Measurements from ENCODE around the gene CHAT.

Gene CHAT

GRCh38 chr10:49575489-49576072 lies 38.3 kb upstream of the CHAT start:
- WGBS (ENCODE audit: insufficient coverage): 92% methylated on average over 11 of the region's 11 CpGs
- ChIA-PET CTCF (no interaction called here), POLR2A (no interaction called here)
- no peak for DNase-seq
- Histone ChIP-seq H3K36me3 (ENCODE audit: control insufficient read depth in 4 of 4, insufficient read depth in 4 of 4, low read length in 3 of 4) (no peaks in the 10 kb centered on the region), H3K27me3 (replicated peaks in 2 of 5; ENCODE audit: control insufficient read depth in 4 of 5, insufficient read depth in 5 of 5, low read length in 4 of 5) (peaks cover 0 to under 1% (median 0%) of the 10 kb centered on the region in 5 experiments), H3K4me1 (ENCODE audit: control extremely low read depth in 1 of 4, control insufficient read depth in 4 of 4, insufficient read depth in 4 of 4, low read length in 3 of 4) (no peaks in the 10 kb centered on the region), H3K27ac (ENCODE audit: insufficient read depth in 1 of 2, low read depth in 1 of 2, low read length in 2 of 2, poor library complexity in 1 of 2, severe bottlenecking in 2 of 2) (no peak overlapping the region), H3K9me3 (ENCODE audit: control extremely low read depth in 1 of 5, control insufficient read depth in 4 of 5, insufficient read depth in 2 of 5, low read depth in 1 of 5, low read length in 4 of 5) (no peaks in the 10 kb centered on the region), H3K4me3 (ENCODE audit: control insufficient read depth in 1 of 7, extremely low read depth in 1 of 7, insufficient read depth in 4 of 7, low read depth in 2 of 7, low read length in 6 of 7) (no peak overlapping the region)

GRCh38 chr10:49577182-49577925 lies 36.5 kb upstream of the CHAT start:
- no peaks in the 10 kb centered on the region for H3K9me3 ChIP-seq (ENCODE audit: control extremely low read depth in 1 of 5, control insufficient read depth in 4 of 5, insufficient read depth in 2 of 5, low read depth in 1 of 5, low read length in 4 of 5)
- no peak overlapping the region for H3K27ac ChIP-seq (ENCODE audit: insufficient read depth in 1 of 2, low read depth in 1 of 2, low read length in 2 of 2, poor library complexity in 1 of 2, severe bottlenecking in 2 of 2)
- H3K4me1 ChIP-seq (ENCODE audit: control extremely low read depth in 1 of 4, control insufficient read depth in 4 of 4, insufficient read depth in 4 of 4, low read length in 3 of 4): no peaks in the 10 kb centered on the region
- no peak overlapping the region for H3K4me3 ChIP-seq (ENCODE audit: control insufficient read depth in 1 of 7, extremely low read depth in 1 of 7, insufficient read depth in 4 of 7, low read depth in 2 of 7, low read length in 6 of 7)
- H3K27me3 ChIP-seq (replicated peaks in 2 of 5; ENCODE audit: control insufficient read depth in 4 of 5, insufficient read depth in 5 of 5, low read length in 4 of 5): no peaks in the 10 kb centered on the region
- ChIA-PET CTCF (no interaction called here), POLR2A (no interaction called here)
- no peak for DNase-seq
- WGBS (ENCODE audit: insufficient coverage): 80% methylated on average over 1 of the region's 2 CpGs
- no peaks in the 10 kb centered on the region for H3K36me3 ChIP-seq (ENCODE audit: control insufficient read depth in 4 of 4, insufficient read depth in 4 of 4, low read length in 3 of 4)

DNA sequence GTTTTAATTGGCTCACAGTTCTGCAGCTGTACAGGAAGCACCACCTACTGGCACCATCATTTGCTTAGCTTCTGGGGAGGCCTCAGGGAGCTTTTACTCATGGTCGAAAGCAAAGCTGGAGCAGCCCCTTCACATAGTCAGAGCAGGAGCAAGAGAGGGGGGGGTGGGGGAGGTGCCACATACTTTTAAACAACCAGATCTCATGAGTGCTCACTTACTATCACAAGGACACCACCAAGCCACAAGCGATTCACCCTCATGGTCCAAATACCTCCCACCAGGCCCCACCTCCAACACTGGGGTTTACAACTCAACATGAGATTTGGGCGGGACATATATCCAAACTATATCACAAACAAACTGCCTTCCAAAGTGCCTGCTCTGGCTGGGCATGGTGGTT lies 35.4 kb upstream of the CHAT start:
- 93% methylated on average over 3 of the region's 3 CpGs for WGBS (ENCODE audit: insufficient coverage)
- Histone ChIP-seq H3K27ac (ENCODE audit: insufficient read depth in 1 of 2, low read depth in 1 of 2, low read length in 2 of 2, poor library complexity in 1 of 2, severe bottlenecking in 2 of 2) (no peak overlapping the region), H3K4me3 (ENCODE audit: control insufficient read depth in 1 of 7, extremely low read depth in 1 of 7, insufficient read depth in 4 of 7, low read depth in 2 of 7, low read length in 6 of 7) (no peak overlapping the region), H3K4me1 (ENCODE audit: control extremely low read depth in 1 of 4, control insufficient read depth in 4 of 4, insufficient read depth in 4 of 4, low read length in 3 of 4) (no peaks in the 10 kb centered on the region), H3K9me3 (ENCODE audit: control extremely low read depth in 1 of 5, control insufficient read depth in 4 of 5, insufficient read depth in 2 of 5, low read depth in 1 of 5, low read length in 4 of 5) (no peaks in the 10 kb centered on the region), H3K27me3 (replicated peaks in 2 of 5; ENCODE audit: control insufficient read depth in 4 of 5, insufficient read depth in 5 of 5, low read length in 4 of 5) (no peaks in the 10 kb centered on the region), H3K36me3 (ENCODE audit: control insufficient read depth in 4 of 4, insufficient read depth in 4 of 4, low read length in 3 of 4) (no peaks in the 10 kb centered on the region)
- CTCF ChIA-PET: no interaction called here
- no peak for DNase-seq
- POLR2A ChIA-PET: no interaction called here

DNA sequence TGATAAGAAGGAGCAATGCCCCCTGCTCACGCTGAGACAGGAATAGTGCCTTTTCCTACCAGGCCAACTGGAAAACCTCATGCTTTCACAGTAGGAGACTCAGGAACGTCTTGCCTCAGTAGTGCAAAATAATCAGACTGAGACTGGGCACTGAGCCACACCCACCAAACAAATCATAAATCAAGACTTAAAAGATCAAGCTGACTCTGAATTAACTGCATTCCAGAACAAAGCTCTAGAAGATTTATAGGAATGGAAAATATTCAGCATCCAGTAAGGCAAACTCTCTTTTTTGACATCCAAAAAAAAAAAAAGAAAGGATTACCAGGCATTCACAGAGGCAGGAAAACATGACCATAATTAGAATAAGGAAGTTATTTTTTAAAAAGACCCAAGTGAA lies 34.2 kb upstream of the CHAT start:
- no peaks in the 10 kb centered on the region for H3K4me1 ChIP-seq (ENCODE audit: control extremely low read depth in 1 of 4, control insufficient read depth in 4 of 4, insufficient read depth in 4 of 4, low read length in 3 of 4)
- no peak overlapping the region for H3K27ac ChIP-seq (ENCODE audit: insufficient read depth in 1 of 2, low read depth in 1 of 2, low read length in 2 of 2, poor library complexity in 1 of 2, severe bottlenecking in 2 of 2)
- WGBS (ENCODE audit: insufficient coverage): no CpG with 5 or more reads among the region's 2 CpGs
- ChIA-PET POLR2A (interaction anchor here (0.5 kb wide), 1 partner anchor 348 kb away, joined by 3 read pairs; no protein-coding TSS in a partner anchor), CTCF (interaction anchor here (0.9 kb wide), 1 partner anchor 14 kb away, joined by 5 read pairs; no protein-coding TSS in a partner anchor)
- H3K4me3 ChIP-seq (ENCODE audit: control insufficient read depth in 1 of 7, extremely low read depth in 1 of 7, insufficient read depth in 4 of 7, low read depth in 2 of 7, low read length in 6 of 7): no peak overlapping the region
- H3K9me3 ChIP-seq (ENCODE audit: control extremely low read depth in 1 of 5, control insufficient read depth in 4 of 5, insufficient read depth in 2 of 5, low read depth in 1 of 5, low read length in 4 of 5): no peaks in the 10 kb centered on the region
- peaks cover 0 to 3% (median 0%) of the 10 kb centered on the region in 5 experiments for H3K27me3 ChIP-seq (replicated peaks in 2 of 5; ENCODE audit: control insufficient read depth in 4 of 5, insufficient read depth in 5 of 5, low read length in 4 of 5)
- H3K36me3 ChIP-seq (ENCODE audit: control insufficient read depth in 4 of 4, insufficient read depth in 4 of 4, low read length in 3 of 4): no peaks in the 10 kb centered on the region
- DNase-seq: no peak

- Histone ChIP-seq H3K4me3 (ENCODE audit: control insufficient read depth in 1 of 7, extremely low read depth in 1 of 7, insufficient read depth in 4 of 7, low read depth in 2 of 7, low read length in 6 of 7) (no peak overlapping the region), H3K4me1 (ENCODE audit: control extremely low read depth in 1 of 4, control insufficient read depth in 4 of 4, insufficient read depth in 4 of 4, low read length in 3 of 4) (no peaks in the 10 kb centered on the region), H3K27me3 (replicated peaks in 2 of 5; ENCODE audit: control insufficient read depth in 4 of 5, insufficient read depth in 5 of 5, low read length in 4 of 5) (peaks cover 2 to 9% (median 3%) of the 10 kb centered on the region in 5 experiments), H3K36me3 (ENCODE audit: control insufficient read depth in 4 of 4, insufficient read depth in 4 of 4, low read length in 3 of 4) (no peaks in the 10 kb centered on the region), H3K27ac (ENCODE audit: insufficient read depth in 1 of 2, low read depth in 1 of 2, low read length in 2 of 2, poor library complexity in 1 of 2, severe bottlenecking in 2 of 2) (no peak overlapping the region), H3K9me3 (ENCODE audit: control extremely low read depth in 1 of 5, control insufficient read depth in 4 of 5, insufficient read depth in 2 of 5, low read depth in 1 of 5, low read length in 4 of 5) (peaks cover 0 to 5% (median 4%) of the 10 kb centered on the region in 5 experiments)
- POLR2A ChIA-PET: no interaction called here
- CTCF ChIA-PET: no interaction called here
- no peak for DNase-seq
These were observed 28.4 kb upstream of the CHAT start for GRCh38 chr10:49585387-49585786.

GRCh38 chr10:49587981-49588380 lies 25.9 kb upstream of the CHAT start:
- H3K27me3 ChIP-seq (replicated peaks in 2 of 5; ENCODE audit: control insufficient read depth in 4 of 5, insufficient read depth in 5 of 5, low read length in 4 of 5): peaks cover 2 to 9% (median 3%) of the 10 kb centered on the region in 5 experiments
- 93% methylated on average over 2 of the region's 4 CpGs for WGBS (ENCODE audit: insufficient coverage)
- peaks cover 0 to 5% (median 4%) of the 10 kb centered on the region in 5 experiments for H3K9me3 ChIP-seq (ENCODE audit: control extremely low read depth in 1 of 5, control insufficient read depth in 4 of 5, insufficient read depth in 2 of 5, low read depth in 1 of 5, low read length in 4 of 5)
- no peak overlapping the region for H3K4me3 ChIP-seq (ENCODE audit: control insufficient read depth in 1 of 7, extremely low read depth in 1 of 7, insufficient read depth in 4 of 7, low read depth in 2 of 7, low read length in 6 of 7)
- H3K4me1 ChIP-seq (ENCODE audit: control extremely low read depth in 1 of 4, control insufficient read depth in 4 of 4, insufficient read depth in 4 of 4, low read length in 3 of 4): no peaks in the 10 kb centered on the region
- ChIA-PET POLR2A (no interaction called here), CTCF (no interaction called here)
- no peak overlapping the region for H3K27ac ChIP-seq (ENCODE audit: insufficient read depth in 1 of 2, low read depth in 1 of 2, low read length in 2 of 2, poor library complexity in 1 of 2, severe bottlenecking in 2 of 2)
- no peak for DNase-seq
- H3K36me3 ChIP-seq (ENCODE audit: control insufficient read depth in 4 of 4, insufficient read depth in 4 of 4, low read length in 3 of 4): no peaks in the 10 kb centered on the region

DNA sequence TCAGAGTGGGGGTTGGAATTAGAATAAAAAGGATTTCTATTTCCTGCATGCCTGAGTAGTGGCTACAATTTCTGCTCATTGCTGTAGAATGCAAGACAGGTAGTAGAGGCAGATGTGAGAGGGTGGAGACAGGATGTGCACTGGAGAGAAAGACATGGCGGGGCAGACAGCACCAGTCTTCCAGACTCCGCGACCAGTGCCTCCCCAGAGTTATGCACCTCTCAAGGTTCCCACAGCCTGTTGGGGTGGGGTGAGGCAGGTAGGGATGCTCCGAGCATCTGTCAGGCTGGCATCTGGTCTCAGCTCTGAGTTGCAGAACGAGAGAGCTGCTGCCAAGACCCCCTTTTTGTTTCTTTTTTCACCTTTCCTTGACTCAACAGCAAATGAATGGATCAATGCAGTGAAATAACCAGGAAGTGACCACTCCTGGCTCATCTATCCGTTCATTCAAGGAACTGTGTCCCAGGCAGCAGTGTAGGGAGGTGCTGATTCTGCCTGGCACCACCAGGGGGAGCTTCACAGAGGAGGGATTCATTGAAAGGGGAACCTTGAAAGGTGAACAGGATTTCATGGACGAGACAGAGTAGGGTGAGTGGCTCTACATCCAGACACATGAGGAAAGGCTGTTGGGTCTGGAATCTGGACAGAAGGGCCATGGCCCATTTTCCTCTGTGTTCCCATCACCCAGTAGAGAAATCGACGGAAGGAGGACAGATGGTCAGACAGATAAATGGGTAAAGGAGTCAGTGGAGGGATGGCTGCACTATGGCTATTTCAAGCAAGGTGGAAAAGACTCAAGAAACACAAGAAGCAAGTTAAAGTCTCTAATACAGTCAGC lies 20.9 kb upstream of the CHAT start:
- peak; percentile 49 to 73 (median 61) for DNase-seq
- peaks cover 0 to 9% (median 1%) of the 10 kb centered on the region in 5 experiments for H3K27me3 ChIP-seq (replicated peaks in 2 of 5; ENCODE audit: control insufficient read depth in 4 of 5, insufficient read depth in 5 of 5, low read length in 4 of 5)
- no peaks in the 10 kb centered on the region for H3K36me3 ChIP-seq (ENCODE audit: control insufficient read depth in 4 of 4, insufficient read depth in 4 of 4, low read length in 3 of 4)
- WGBS (ENCODE audit: insufficient coverage): 40% methylated on average over 9 of the region's 9 CpGs
- CTCF ChIA-PET: interaction anchor here (0.7 to 3.3 kb wide), 8 partner anchors 14 to 645 kb away, joined by 3 to 24 read pairs (median 4); no protein-coding TSS in a partner anchor
- H3K4me1 ChIP-seq (ENCODE audit: control extremely low read depth in 1 of 4, control insufficient read depth in 4 of 4, insufficient read depth in 4 of 4, low read length in 3 of 4): peaks cover 0 to 2% (median 0%) of the 10 kb centered on the region in 4 experiments
- no peak overlapping the region for H3K27ac ChIP-seq (ENCODE audit: insufficient read depth in 1 of 2, low read depth in 1 of 2, low read length in 2 of 2, poor library complexity in 1 of 2, severe bottlenecking in 2 of 2)
- H3K4me3 ChIP-seq (ENCODE audit: control insufficient read depth in 1 of 7, extremely low read depth in 1 of 7, insufficient read depth in 4 of 7, low read depth in 2 of 7, low read length in 6 of 7): no peak overlapping the region
- H3K9me3 ChIP-seq (ENCODE audit: control extremely low read depth in 1 of 5, control insufficient read depth in 4 of 5, insufficient read depth in 2 of 5, low read depth in 1 of 5, low read length in 4 of 5): peaks cover 0 to 5% (median 4%) of the 10 kb centered on the region in 5 experiments
- POLR2A ChIA-PET: no interaction called here
